G401 (cell line): Measurements from ENCODE around the gene PHKB. TPM values are rescaled to one million over a fixed set of nuclear protein-coding genes. Genes with fewer than 3 reads are reported as not detected.
"Not testable (repeated sequence)": the region's sequence is repeated elsewhere in the genome, so short reads cannot be mapped to it uniquely, and the experiment has no call there.

ENCODE experiments used
- DNase-seq: peaks from one replicate; pipeline ENCODE4 v3.0.0-alpha.2; 2015; ENCODE audit warnings: low spot score
- in situ Hi-C: cut with HindIII; loops from 2 replicates; pipeline ENCODE4 v1.10.0; 2016; ENCODE audit warnings: low sequenced_read_pairs, mixed read lengths
- total RNA-seq: library from RNA; depleted of rRNA; stranded (reverse); fragments of >200 nt; shearing (Covaris generic); gene quantifications from 2 replicates; pipeline ENCODE4 v1.2.3, GENCODE V29; 2014; rRNA removed

Gene PHKB
- 34.3 and 48.7 TPM in 2 replicates for total RNA-seq

GRCh38 chr16:47460711-47461597 lies at the start of gene PHKB, which contains the start of gene ITFG1:
PHKB (plus strand) TSS chr16:47461331; CDS start chr16:47461351, 20 bp downstream.
ITFG1 (minus strand) TSS chr16:47461063; CDS start chr16:47461045, 18 bp downstream.
- in situ Hi-C loops = no loop called here
- DNase-seq = peak; percentile 86

DNA sequence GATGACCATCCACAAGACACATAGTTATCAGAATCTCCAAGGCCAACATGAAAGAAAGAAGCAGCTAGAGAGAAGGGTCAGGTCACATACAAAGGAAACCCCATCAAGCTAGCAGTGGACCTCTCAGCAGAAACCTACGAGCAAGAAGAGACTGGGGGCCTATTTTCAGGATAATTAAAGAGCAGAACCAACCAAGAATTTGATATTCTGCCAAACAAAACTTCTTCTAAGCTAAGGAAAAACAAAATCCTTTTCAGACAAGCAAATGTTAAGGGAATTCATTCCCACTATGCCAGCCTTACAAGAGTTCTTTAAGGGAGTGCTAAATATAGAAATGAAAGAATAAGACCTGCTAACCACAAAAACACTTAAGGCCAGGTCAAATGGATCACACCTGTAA lies 48.1 kb upstream of the PHKB start:
- no peak for DNase-seq

DNA sequence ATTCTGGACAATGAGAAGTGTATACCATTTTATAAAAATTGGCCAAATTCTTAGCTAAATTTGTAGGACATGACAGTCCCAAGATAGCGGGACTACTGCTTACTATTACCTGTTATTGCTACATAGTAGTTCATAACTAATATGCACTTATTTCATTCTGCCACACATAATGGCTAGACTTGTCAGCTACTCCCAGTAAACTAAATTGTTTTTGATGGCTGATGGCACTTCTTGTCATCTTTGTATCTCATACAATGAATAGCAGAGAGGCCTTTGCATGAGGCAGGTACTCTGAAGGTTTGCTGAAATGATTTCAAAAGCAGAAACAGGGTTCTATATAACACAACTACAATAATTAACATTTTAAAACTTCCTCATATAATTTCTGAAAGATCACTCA lies 44.3 kb upstream of the PHKB start:
- in situ Hi-C loops = no loop called here
- no peak for DNase-seq

More for the DNA sequence above, 48.1 kb upstream of the PHKB start:
- in situ Hi-C loops = no loop called here

- in situ Hi-C loops = no loop called here
- DNase-seq = no peak
These were observed 36.3 kb upstream of the PHKB start for GRCh38 chr16:47424846-47425245.

GRCh38 chr16:47426806-47427205 lies 34.3 kb upstream of the PHKB start:
- DNase-seq = no peak
- in situ Hi-C loops = no loop called here

- in situ Hi-C loops = no loop called here
These were observed 29.2 kb upstream of the PHKB start for GRCh38 chr16:47431960-47432359.

GRCh38 chr16:47434274-47434673 lies 26.9 kb upstream of the PHKB start:
- DNase-seq, in situ Hi-C loops: not testable (repeated sequence)

More at GRCh38 chr16:47431960-47432359, 29.2 kb upstream of the PHKB start:
- DNase-seq = no peak

- in situ Hi-C loops = not testable (repeated sequence)
These were observed 21.1 kb upstream of the PHKB start for GRCh38 chr16:47440066-47440465.

GRCh38 chr16:47442884-47443283 lies 18.2 kb upstream of the PHKB start:
- DNase-seq, in situ Hi-C loops: not testable (repeated sequence)

More at GRCh38 chr16:47440066-47440465, 21.1 kb upstream of the PHKB start:
- not testable (repeated sequence) for DNase-seq

- in situ Hi-C loops = no loop called here
- no peak for DNase-seq
These were observed 14.7 kb upstream of the PHKB start for GRCh38 chr16:47446431-47446830.

- in situ Hi-C loops = no loop called here
- DNase-seq = no peak
These were observed 12.1 kb upstream of the PHKB start for GRCh38 chr16:47448830-47449575.

GRCh38 chr16:47449788-47450187 lies 11.3 kb upstream of the PHKB start:
- no peak for DNase-seq
- in situ Hi-C loops = no loop called here

DNA sequence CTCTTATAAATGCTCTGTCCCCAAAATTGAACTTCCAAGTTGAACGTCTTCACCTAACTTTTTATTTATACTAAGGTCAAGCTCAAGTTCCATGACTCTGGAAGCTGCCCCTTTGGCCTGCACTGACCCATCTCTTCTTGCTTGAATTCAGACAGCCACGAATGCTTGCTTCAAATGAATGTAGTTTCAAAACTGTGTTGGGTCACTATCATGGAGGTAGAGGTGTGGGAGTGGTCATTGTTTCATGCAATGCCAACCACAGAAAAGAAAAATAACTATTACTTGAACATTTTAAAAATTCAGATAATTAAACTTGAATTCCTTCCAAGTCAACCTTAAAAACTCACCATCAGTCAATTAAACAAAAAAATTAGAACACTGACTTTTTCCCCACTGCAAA lies 2.8 kb upstream of the PHKB start:
- no peak for DNase-seq
- in situ Hi-C loops = no loop called here

GRCh38 chr16:47459603-47460002 lies 1.5 kb upstream of the PHKB start:
- in situ Hi-C loops = no loop called here
- no peak for DNase-seq

DNA sequence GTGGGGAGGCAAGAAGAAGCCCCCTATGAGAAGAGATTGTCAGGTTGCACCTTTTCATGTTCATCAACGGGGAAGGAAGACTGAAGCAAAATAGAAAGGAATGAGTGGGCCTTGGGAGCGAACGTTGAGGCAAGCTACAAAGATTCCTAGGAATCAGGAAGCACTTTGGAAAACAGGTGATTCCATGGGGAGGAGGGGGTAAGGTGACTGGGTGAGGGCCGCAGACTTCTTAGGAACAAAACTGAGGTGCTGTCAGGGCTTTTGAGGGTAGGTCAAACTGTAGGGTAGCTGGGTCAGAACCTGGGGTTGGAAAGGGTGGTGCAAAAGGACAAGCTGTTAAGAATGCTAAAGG lies 796 bp upstream of the PHKB start:
- DNase-seq = no peak
- in situ Hi-C loops = no loop called here

GRCh38 chr16:47461598-47462266 lies 601 bp downstream of the PHKB start:
- in situ Hi-C loops = no loop called here
- DNase-seq = peak; percentile 54

- in situ Hi-C loops = no loop called here
- no peak for DNase-seq
These were observed 2.9 kb downstream of the PHKB start for GRCh38 chr16:47463771-47464624.

DNA sequence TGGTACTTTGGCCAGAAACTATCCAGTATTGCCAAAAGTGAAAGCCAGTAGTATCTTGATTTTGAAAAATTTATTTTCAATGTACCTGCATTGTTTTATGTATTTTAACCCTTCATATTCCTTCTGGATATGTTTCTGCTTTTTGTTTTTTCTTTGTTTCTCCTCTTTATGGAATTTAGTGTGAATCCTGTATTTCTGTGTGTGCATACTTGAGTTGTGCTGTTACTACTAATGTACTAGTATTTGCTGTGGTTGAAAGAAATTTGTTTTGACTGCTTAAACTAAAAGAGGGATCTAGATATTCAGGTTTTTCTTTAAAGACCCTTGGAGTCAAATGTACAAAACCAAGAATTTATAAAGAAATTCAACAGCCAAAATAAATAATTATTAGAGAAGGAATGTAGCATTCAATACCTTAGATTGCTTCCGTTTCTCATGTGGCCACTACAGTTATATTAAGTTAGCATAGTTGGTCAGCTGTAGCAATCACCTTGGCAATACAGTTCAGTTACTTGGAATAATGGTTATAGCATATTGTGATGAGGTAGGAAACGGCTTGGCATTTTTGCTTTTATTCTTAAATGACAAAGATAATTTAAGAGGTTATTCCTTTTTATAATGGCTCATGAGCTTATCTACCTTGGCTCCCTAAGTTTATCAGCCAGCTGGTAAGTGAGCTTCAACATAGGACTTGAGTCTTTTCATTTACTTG lies 4.9 kb downstream of the PHKB start:
- no peak for DNase-seq
- in situ Hi-C loops = no loop called here
